Activated T-cell treated with anti-CD3 and anti-CD28 coated beads, Interleukin-2, amount 50 U/mL, for 1 hour (primary cell): ENCODE data around the gene KRTDAP.

Experiments used
- DNase-seq: peaks from one replicate; pipeline ENCODE4 v3.0.0-alpha.2; 2020

The KRTDAP gene

GRCh38 chr19:35490364-35490763 lies at the start of gene KRTDAP:
Gene KRTDAP (minus strand): TSS chr19:35490464. CDS start chr19:35490442, 22 bp downstream.
- no peak for DNase-seq

- DNase-seq, result no peak
These were observed 49.6 kb upstream of the KRTDAP start for GRCh38 chr19:35539850-35540249.

DNA sequence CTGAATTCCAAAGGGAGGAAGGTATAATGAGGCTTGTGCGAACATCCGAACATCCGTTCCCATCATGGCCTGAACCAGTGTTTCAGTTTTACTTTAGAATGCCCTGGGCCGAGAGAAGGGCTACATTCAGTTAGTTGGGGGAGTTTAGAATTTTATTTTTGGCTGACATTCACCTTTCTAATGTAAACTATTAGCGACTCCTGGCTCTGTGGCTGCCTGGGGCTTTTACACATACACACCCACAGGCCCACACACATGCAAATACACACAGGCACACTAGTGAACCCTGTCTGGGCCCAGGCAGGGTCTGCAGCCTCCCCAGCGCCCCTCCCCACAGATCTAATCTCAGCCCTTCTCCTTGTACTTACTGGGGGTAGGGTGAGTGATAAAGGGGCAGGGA lies 49.0 kb upstream of the KRTDAP start:
- no peak for DNase-seq

- no peak for DNase-seq
These were observed 44.7 kb upstream of the KRTDAP start for GRCh38 chr19:35534803-35535480.

DNA sequence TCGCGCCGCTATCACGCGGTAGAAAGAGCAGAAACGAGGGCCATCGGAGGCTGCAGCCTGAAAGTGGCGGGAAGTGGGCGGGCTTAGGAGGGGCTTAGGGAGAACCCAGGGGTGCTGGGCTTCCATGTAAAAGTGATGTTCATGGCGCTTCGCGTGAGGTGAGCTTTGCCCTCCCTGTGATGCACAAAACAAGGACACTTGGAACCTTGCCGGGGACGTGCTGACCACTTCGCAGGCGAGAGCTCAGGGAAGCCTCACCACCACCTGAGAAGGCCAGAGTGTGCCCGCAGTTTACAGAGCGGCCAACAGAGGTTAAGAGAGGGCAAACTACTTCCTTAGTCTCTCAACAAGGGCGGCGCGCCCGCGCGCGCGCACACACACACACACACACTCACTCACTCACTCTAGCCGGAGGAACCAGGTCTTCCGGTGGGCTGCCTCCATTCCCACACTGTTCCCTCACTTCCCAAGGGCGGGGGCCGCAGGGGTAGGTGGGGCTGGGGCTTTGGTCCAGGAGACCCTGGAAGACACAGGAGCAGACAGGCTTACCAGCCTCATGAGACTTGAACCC lies 43.6 kb upstream of the KRTDAP start:
- peak; percentile 43 for DNase-seq

DNA sequence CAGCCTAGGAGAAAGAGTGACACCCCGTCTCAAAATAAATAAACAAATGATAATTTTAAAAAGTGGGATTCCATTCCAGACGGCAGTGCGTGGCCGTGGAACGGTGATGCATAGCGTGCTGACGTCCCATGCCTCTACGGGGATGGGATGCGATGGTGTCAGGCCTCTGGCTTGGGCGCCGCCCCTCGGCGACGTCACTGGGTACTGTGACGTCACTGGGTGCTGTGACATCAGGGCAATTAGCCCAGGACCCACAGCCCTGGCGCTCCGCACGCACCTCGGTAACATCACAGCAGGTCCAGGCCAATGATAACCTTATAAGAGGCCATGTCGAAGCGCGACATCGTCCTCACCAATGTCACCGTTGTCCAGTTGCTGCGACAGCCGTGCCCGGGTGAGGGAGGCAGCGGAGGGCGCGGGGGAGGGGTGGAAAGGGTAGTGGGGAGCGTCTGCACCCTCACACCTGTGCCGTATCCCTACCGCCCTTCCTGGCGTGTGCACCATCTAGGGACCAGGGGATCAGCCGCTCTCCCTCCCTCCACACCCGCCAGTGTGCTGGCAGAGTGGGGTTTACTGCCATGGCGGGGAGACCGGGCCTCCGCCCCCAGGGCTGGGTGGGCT lies 43.0 kb upstream of the KRTDAP start, which contains the start of gene GAPDHS:
GAPDHS (plus strand) TSS at position 256 of the 621 bp plus-strand sequence; CDS start at position 328, 72 bp downstream.
- DNase-seq, result no peak

DNA sequence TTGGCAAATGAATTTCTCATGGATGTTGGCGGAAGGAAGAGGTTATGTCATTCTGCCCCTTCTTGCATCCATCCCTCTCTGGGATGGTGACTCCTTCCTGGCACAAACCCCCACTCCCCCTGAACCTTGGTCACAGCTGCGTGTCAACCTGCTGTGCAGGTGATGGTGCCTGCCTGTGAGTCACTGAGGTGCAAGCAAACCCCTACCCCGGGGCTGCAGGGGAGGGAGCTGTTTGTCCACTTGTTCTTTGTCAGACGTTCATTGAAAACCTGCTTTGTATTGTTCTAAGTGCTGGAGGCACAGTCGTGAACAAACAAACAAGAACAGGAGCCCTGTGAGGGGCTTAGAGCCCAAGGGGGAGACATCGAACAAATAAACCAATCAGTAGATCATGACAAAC lies 41.0 kb upstream of the KRTDAP start:
- DNase-seq, result no peak

DNA sequence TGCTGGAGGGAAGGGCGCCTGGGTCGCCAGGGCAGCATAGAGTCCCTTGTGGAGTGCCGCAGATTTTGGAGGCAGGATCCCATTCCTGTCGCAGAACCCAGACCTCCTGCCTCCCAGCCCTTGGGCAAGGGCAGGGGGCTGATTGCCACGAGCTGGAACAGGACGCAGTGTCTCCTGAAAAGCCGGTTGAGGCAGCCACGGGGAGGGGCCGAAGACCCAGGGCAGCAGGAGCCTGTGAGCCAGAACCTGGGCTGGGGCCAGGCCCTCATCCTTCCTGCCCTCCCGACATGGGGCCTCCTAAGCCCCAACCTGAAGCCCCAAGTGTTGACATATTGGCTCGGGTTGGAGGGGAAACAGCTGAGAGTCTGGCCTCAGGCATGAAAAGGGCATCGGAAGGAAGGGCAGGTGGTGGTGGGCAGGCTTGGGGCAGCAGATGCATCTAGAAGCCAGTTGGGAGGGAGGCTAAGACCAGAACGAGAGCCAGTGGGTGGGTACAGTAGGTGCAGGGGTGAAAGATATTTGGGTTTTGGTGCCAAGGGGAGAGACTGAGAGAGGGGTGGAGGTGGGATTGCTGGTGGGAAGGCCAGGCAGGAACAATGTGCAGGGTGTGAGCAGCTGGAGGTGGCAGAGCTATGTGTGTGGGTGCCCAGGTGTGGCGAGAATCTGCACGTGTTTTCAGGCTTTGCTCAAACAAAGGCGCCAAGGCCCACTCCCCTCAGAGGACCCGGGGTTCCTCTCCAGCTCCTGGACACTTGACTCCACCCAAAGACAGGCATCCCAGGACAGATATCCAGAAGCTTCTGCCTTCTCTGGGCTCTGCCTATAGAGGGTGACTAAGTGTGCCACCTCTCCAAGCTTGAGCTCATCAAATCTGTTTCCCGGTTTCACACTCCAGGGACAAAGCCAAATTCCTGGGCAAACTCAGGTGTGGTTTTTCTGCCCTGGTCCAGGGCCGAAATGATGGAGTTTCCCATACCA lies 39.3 kb upstream of the KRTDAP start:
- no peak for DNase-seq

DNA sequence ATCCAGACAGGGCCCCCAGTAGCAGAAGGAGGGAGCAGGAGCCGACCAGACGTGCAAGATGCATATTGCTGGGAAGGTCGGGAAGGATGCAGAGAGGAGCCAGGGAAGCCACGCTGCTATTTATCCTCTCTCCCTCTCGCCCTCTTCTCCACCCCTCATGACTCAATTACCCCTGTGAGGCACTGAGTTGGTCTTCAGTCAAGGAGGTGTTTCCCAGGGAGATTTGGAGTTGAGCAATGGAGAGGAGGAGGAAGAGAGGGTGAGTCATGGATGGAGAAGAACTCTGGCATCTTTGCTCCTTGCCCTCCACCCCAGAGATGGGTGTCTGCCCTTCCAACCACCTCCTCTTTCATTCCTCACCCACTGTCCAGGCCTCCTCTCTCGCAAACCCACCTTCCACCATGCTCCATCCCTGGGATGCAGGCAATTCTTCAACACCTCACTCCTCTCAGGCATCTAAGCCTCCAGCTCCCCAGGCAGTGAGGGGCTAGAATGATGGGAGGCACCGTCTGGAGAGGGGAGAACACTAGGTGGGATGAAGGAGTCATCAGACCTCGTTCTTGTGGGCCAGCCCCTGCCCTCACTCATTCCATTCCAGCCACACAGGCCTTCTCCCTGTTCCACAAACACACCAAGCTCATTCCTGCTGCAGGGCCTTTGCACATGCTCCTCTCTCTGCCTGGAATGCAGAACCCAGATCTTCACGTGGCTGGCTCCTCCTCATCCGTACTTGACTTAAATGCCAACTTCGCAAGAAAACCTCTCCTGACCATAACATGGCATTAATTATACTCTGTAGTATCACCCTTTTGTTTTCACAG lies 38.2 kb upstream of the KRTDAP start, which contains the start of gene SBSN:
SBSN (minus strand) TSS at position 94 of the 821 bp plus-strand sequence; CDS start at position 64, 30 bp downstream.
- no peak for DNase-seq

DNA sequence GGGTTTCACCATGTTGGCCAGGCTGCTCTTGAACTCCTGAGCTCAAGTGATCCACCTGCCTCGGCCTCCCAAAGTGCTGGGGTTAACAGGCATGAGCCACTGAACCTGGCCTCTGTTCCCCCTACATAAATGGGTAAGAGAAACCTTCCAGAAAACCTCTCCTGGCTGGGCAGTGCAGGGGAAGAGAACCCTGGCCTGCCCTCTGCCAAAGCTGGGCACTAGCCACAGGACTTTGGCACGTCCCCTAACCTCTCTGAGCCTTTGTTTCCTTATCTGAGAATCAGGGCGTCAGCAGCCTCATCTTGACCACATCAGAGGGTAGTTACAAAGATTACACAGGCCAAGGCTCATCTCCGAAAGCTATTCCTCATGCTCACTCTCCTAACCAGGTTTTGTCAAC lies 35.6 kb upstream of the KRTDAP start:
- no peak for DNase-seq

GRCh38 chr19:35524181-35524837 lies 34.0 kb upstream of the KRTDAP start:
- DNase-seq, result no peak

DNA sequence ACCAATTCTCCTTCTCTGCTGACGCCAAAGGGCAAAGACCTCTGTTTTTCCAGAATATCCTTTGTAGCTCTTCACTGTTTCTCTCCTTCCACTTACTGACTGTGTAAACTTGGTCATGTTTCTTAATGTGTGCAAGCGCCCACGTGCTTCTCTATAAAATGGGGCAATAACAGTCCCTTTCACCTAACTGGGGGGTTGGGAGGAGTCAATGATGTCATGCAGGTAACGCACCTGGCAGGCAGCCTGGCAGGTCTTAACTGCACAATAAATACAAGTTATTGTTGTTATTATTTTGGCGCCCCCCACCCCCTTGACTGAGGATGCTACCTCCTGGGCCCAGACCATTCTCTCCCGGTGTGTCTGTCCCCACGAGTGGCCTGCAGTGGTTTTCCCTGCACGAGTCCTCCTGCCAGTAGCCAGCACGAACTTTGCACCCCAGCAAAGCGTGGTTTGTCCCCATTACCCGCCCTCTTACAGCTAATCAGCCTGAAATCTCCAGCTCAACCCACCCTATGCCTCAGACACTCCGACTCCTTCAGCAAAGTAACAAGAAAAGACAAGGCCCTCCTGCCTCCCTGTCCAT lies 32.6 kb upstream of the KRTDAP start:
- DNase-seq, result no peak

GRCh38 chr19:35521124-35521743 lies 31.0 kb upstream of the KRTDAP start:
- no peak for DNase-seq

GRCh38 chr19:35519291-35519690 lies 29.0 kb upstream of the KRTDAP start:
- no peak for DNase-seq

- no peak for DNase-seq
These were observed 28.0 kb upstream of the KRTDAP start for GRCh38 chr19:35518313-35518712.

DNA sequence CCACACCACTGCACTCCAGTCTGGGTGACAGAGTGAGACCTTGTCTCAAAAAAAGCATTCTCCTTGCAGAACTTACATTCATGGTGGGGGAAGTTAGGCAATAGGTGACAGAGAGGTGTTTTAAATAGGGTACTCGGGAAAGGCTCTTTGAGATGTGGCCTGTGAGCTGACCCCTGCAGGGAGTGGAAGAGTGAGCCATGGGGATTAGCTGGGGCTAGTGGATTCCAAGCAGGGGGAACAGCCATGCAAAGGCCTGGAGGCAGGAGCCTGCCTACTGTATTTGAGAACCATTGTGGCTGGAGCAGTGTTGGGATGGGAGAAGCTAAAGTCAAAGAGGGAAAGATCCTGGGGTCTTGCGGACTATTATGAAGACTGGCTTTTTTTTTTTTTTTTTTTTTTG lies 27.1 kb upstream of the KRTDAP start:
- no peak for DNase-seq

GRCh38 chr19:35516310-35516709 lies 26.0 kb upstream of the KRTDAP start:
- no peak for DNase-seq

GRCh38 chr19:35514282-35514809 lies 24.1 kb upstream of the KRTDAP start:
- no peak for DNase-seq

GRCh38 chr19:35513628-35514281 lies 23.5 kb upstream of the KRTDAP start, which contains the start of gene DMKN:
Gene DMKN (minus strand): TSS chr19:35513649. CDS start chr19:35513475, 174 bp downstream.
- DNase-seq, result no peak
